ENCODE results near the gene ZNF189.
"Not testable (repeated sequence)": the region's sequence is repeated elsewhere in the genome, so short reads cannot be mapped to it uniquely, and the experiment has no call there.

The ZNF189 gene

GRCh38 chr9:101375546-101375945 lies 23.1 kb upstream of the ZNF189 start:
- in situ Hi-C loops (cut with MboI; ENCODE audit: low pct_unique_long_range_greater_than_20kb, low sequenced_read_pairs), result no loop called here
- DNase-seq, result no peak

GRCh38 chr9:101376111-101376848 lies 22.4 kb upstream of the ZNF189 start:
- DNase-seq, result no peak
- in situ Hi-C loops (cut with MboI; ENCODE audit: low pct_unique_long_range_greater_than_20kb, low sequenced_read_pairs), result no loop called here

- in situ Hi-C loops (cut with MboI; ENCODE audit: low pct_unique_long_range_greater_than_20kb, low sequenced_read_pairs), result no loop called here
- no peak for DNase-seq
Measured at GRCh38 chr9:101380295-101380694, 18.4 kb upstream of the ZNF189 start.

- in situ Hi-C loops (cut with MboI; ENCODE audit: low pct_unique_long_range_greater_than_20kb, low sequenced_read_pairs), result no loop called here
- no peak for DNase-seq
Measured at GRCh38 chr9:101381118-101381517, 17.5 kb upstream of the ZNF189 start.

GRCh38 chr9:101381833-101382342 lies 16.8 kb upstream of the ZNF189 start:
- DNase-seq, result no peak
- in situ Hi-C loops (cut with MboI; ENCODE audit: low pct_unique_long_range_greater_than_20kb, low sequenced_read_pairs), result no loop called here

GRCh38 chr9:101383361-101383760 lies 15.3 kb upstream of the ZNF189 start:
- in situ Hi-C loops (cut with MboI; ENCODE audit: low pct_unique_long_range_greater_than_20kb, low sequenced_read_pairs), result no loop called here
- DNase-seq, result no peak

- in situ Hi-C loops (cut with MboI; ENCODE audit: low pct_unique_long_range_greater_than_20kb, low sequenced_read_pairs); DNase-seq: not testable (repeated sequence)
Measured at GRCh38 chr9:101384873-101385536, 13.6 kb upstream of the ZNF189 start, which contains the start of gene BAAT. Gene BAAT, minus strand, starts transcription at chr9:101385006. Its CDS starts 13,602 bp downstream, at chr9:101371404.

GRCh38 chr9:101387871-101388506 lies 10.7 kb upstream of the ZNF189 start:
- in situ Hi-C loops (cut with MboI; ENCODE audit: low pct_unique_long_range_greater_than_20kb, low sequenced_read_pairs), result no loop called here
- DNase-seq, result peak; percentile 40

GRCh38 chr9:101388507-101388993 lies 10.1 kb upstream of the ZNF189 start:
- DNase-seq, result no peak
- in situ Hi-C loops (cut with MboI; ENCODE audit: low pct_unique_long_range_greater_than_20kb, low sequenced_read_pairs), result no loop called here

GRCh38 chr9:101393135-101393534 lies 5.5 kb upstream of the ZNF189 start:
- in situ Hi-C loops (cut with MboI; ENCODE audit: low pct_unique_long_range_greater_than_20kb, low sequenced_read_pairs), result no loop called here

GRCh38 chr9:101394687-101395086 lies 4.0 kb upstream of the ZNF189 start:
- no peak for DNase-seq
- in situ Hi-C loops (cut with MboI; ENCODE audit: low pct_unique_long_range_greater_than_20kb, low sequenced_read_pairs), result no loop called here

More at GRCh38 chr9:101393135-101393534, 5.5 kb upstream of the ZNF189 start:
- DNase-seq, result no peak

GRCh38 chr9:101397746-101398067 lies 944 bp upstream of the ZNF189 start:
- DNase-seq, result no peak
- in situ Hi-C loops (cut with MboI; ENCODE audit: low pct_unique_long_range_greater_than_20kb, low sequenced_read_pairs), result no loop called here

GRCh38 chr9:101398930-101399642 lies 435 bp downstream of the ZNF189 start:
- in situ Hi-C loops (cut with MboI; ENCODE audit: low pct_unique_long_range_greater_than_20kb, low sequenced_read_pairs), result no loop called here

GRCh38 chr9:101399643-101399970 lies 956 bp downstream of the ZNF189 start:
- in situ Hi-C loops (cut with MboI; ENCODE audit: low pct_unique_long_range_greater_than_20kb, low sequenced_read_pairs), result no loop called here
- peak; percentile 36 for DNase-seq

More at GRCh38 chr9:101398930-101399642, 435 bp downstream of the ZNF189 start:
- DNase-seq, result no peak

GRCh38 chr9:101400120-101400519 lies 1.5 kb downstream of the ZNF189 start:
- in situ Hi-C loops (cut with MboI; ENCODE audit: low pct_unique_long_range_greater_than_20kb, low sequenced_read_pairs), result no loop called here
- peak; percentile 65 for DNase-seq

- DNase-seq, result peak; percentile 55
- in situ Hi-C loops (cut with MboI; ENCODE audit: low pct_unique_long_range_greater_than_20kb, low sequenced_read_pairs), result no loop called here
Measured at GRCh38 chr9:101403516-101404285, 5.0 kb downstream of the ZNF189 start.

GRCh38 chr9:101408374-101409078 lies 9.9 kb downstream of the ZNF189 start:
- peak; percentile 15 for DNase-seq
- in situ Hi-C loops (cut with MboI; ENCODE audit: low pct_unique_long_range_greater_than_20kb, low sequenced_read_pairs), result no loop called here

GRCh38 chr9:101409079-101409477 lies 10.4 kb downstream of the ZNF189 start:
- DNase-seq, result no peak
- in situ Hi-C loops (cut with MboI; ENCODE audit: low pct_unique_long_range_greater_than_20kb, low sequenced_read_pairs), result no loop called here

Measured in KBM-7 (cell line).